ENCODE data around the gene NEGR1.

NEGR1 gene

GRCh38 chr1:71940261-71940660, 342.1 kb downstream of the NEGR1 start:
- Histone ChIP-seq H3K36me3 (replicated peaks; ENCODE audit: low read depth, low read length) (no peaks in the 10 kb centered on the region), H3K9ac (ENCODE audit: low read length) (no peak overlapping the region), H3K4me1 (ENCODE audit: low read length) (no peaks in the 10 kb centered on the region), H3K79me2 (ENCODE audit: low read length) (no peaks in the 10 kb centered on the region), H2AFZ (ENCODE audit: low read depth, low read length) (no peak overlapping the region), H3K4me2 (ENCODE audit: low read length) (no peak overlapping the region), H3K27me3 (ENCODE audit: low read depth, low read length) (no peaks in the 10 kb centered on the region), H3K9me3 (ENCODE audit: insufficient read depth, low read length) (no peaks in the 10 kb centered on the region), H3K4me3 (ENCODE audit: low read length) (no peak overlapping the region), H4K20me1 (ENCODE audit: insufficient read depth, low read length) (no peaks in the 10 kb centered on the region), H3K27ac (ENCODE audit: low read length) (no peak overlapping the region)
- TF ChIP-seq CTCF (IDR thresholded peaks at IDR 0.05; ENCODE audit: low read depth, low read length) = no peak
- TF ChIP-seq EZH2phosphoT487 (IDR thresholded peaks at IDR 0.05; ENCODE audit: low read depth) = no peak

- Histone ChIP-seq H3K4me2 (ENCODE audit: low read length) (no peak overlapping the region), H3K79me2 (ENCODE audit: low read length) (no peaks in the 10 kb centered on the region), H3K9ac (ENCODE audit: low read length) (no peak overlapping the region), H3K36me3 (replicated peaks; ENCODE audit: low read depth, low read length) (no peaks in the 10 kb centered on the region), H3K9me3 (ENCODE audit: insufficient read depth, low read length) (no peaks in the 10 kb centered on the region), H3K4me1 (ENCODE audit: low read length) (no peaks in the 10 kb centered on the region), H4K20me1 (ENCODE audit: insufficient read depth, low read length) (no peaks in the 10 kb centered on the region), H3K27ac (ENCODE audit: low read length) (no peak overlapping the region), H2AFZ (ENCODE audit: low read depth, low read length) (no peak overlapping the region), H3K4me3 (ENCODE audit: low read length) (no peak overlapping the region), H3K27me3 (ENCODE audit: low read depth, low read length) (no peaks in the 10 kb centered on the region)
- TF ChIP-seq CTCF (IDR thresholded peaks at IDR 0.05; ENCODE audit: low read depth, low read length) = no peak
- no peak for TF ChIP-seq EZH2phosphoT487 (IDR thresholded peaks at IDR 0.05; ENCODE audit: low read depth)
Measured at GRCh38 chr1:71930511-71930910, 351.8 kb downstream of the NEGR1 start.

GRCh38 chr1:71921935-71922559, 360.3 kb downstream of the NEGR1 start:
- Histone ChIP-seq H2AFZ (ENCODE audit: low read depth, low read length) (no peak overlapping the region), H3K79me2 (ENCODE audit: low read length) (no peaks in the 10 kb centered on the region), H3K4me2 (ENCODE audit: low read length) (no peak overlapping the region), H3K27me3 (ENCODE audit: low read depth, low read length) (no peaks in the 10 kb centered on the region), H3K27ac (ENCODE audit: low read length) (no peak overlapping the region), H3K9ac (ENCODE audit: low read length) (no peak overlapping the region), H3K4me1 (ENCODE audit: low read length) (no peaks in the 10 kb centered on the region), H3K4me3 (ENCODE audit: low read length) (no peak overlapping the region), H3K36me3 (replicated peaks; ENCODE audit: low read depth, low read length) (no peaks in the 10 kb centered on the region), H3K9me3 (ENCODE audit: insufficient read depth, low read length) (no peaks in the 10 kb centered on the region), H4K20me1 (ENCODE audit: insufficient read depth, low read length) (no peaks in the 10 kb centered on the region)
- TF ChIP-seq CTCF (IDR thresholded peaks at IDR 0.05; ENCODE audit: low read depth, low read length) (no peak), EZH2phosphoT487 (IDR thresholded peaks at IDR 0.05; ENCODE audit: low read depth) (no peak)

- H3K27ac ChIP-seq (ENCODE audit: low read length) = no peak overlapping the region
- H3K9ac ChIP-seq (ENCODE audit: low read length) = no peak overlapping the region
- no peaks in the 10 kb centered on the region for H3K36me3 ChIP-seq (replicated peaks; ENCODE audit: low read depth, low read length)
- no peak overlapping the region for H3K4me2 ChIP-seq (ENCODE audit: low read length)
- H3K4me3 ChIP-seq (ENCODE audit: low read length) = no peak overlapping the region
- no peaks in the 10 kb centered on the region for H4K20me1 ChIP-seq (ENCODE audit: insufficient read depth, low read length)
- no peaks in the 10 kb centered on the region for H3K27me3 ChIP-seq (ENCODE audit: low read depth, low read length)
- no peaks in the 10 kb centered on the region for H3K9me3 ChIP-seq (ENCODE audit: insufficient read depth, low read length)
- no peak overlapping the region for H2AFZ ChIP-seq (ENCODE audit: low read depth, low read length)
- TF ChIP-seq CTCF (IDR thresholded peaks at IDR 0.05; ENCODE audit: low read depth, low read length) (no peak), EZH2phosphoT487 (IDR thresholded peaks at IDR 0.05; ENCODE audit: low read depth) (no peak)
- H3K4me1 ChIP-seq (ENCODE audit: low read length) = no peaks in the 10 kb centered on the region
- no peaks in the 10 kb centered on the region for H3K79me2 ChIP-seq (ENCODE audit: low read length)
Measured at GRCh38 chr1:71921204-71921603, 361.1 kb downstream of the NEGR1 start.
